ENCODE data around the gene ORM1. TPM values are rescaled to one million over a fixed set of nuclear protein-coding genes. Genes with fewer than 3 reads are reported as not detected.

ORM1 gene
- total RNA-seq, 2 experiments from 2014 or later = not detected

GRCh38 chr9:114300153-114300845 lies 22.6 kb upstream of the ORM1 start:
- CTCF ChIA-PET = interaction anchor here (0.5 to 2.4 kb wide), 3 partner anchors 9 to 473 kb away, joined by 3 to 9 read pairs (median 3); no protein-coding TSS in a partner anchor
- Mint-ChIP-seq H3K27ac (no peak overlapping the region), H3K27me3 (no peaks in the 10 kb centered on the region), H3K36me3 (ENCODE audit: low read depth) (peaks cover 4% of the 10 kb centered on the region), H3K4me1 (no peaks in the 10 kb centered on the region), H3K9me3 (ENCODE audit: low read depth) (peaks cover 5% of the 10 kb centered on the region), H3K4me3 (no peak overlapping the region)
- intact Hi-C loops (cut with DNase I, micrococcal nuclease) = no loop called here
- DNase-seq = no peak
- POLR2A ChIA-PET = no interaction called here
- no peak for ATAC-seq

GRCh38 chr9:114300846-114301797 lies 21.8 kb upstream of the ORM1 start:
- no peaks in the 10 kb centered on the region for H3K36me3 Mint-ChIP-seq (ENCODE audit: low read depth)
- ChIA-PET POLR2A (no interaction called here), CTCF (interaction anchor here (0.5 kb wide), 1 partner anchor 472 kb away, joined by 3 read pairs; no protein-coding TSS in a partner anchor)
- DNase-seq (no peak), ATAC-seq (no peak)
- H3K4me1 Mint-ChIP-seq = peaks cover 4% of the 10 kb centered on the region
- no peak overlapping the region for H3K27ac Mint-ChIP-seq
- H3K4me3 Mint-ChIP-seq = no peak overlapping the region
- H3K27me3 Mint-ChIP-seq = no peaks in the 10 kb centered on the region
- intact Hi-C loops (cut with DNase I, micrococcal nuclease) = no loop called here
- H3K9me3 Mint-ChIP-seq (ENCODE audit: low read depth) = no peaks in the 10 kb centered on the region

DNA sequence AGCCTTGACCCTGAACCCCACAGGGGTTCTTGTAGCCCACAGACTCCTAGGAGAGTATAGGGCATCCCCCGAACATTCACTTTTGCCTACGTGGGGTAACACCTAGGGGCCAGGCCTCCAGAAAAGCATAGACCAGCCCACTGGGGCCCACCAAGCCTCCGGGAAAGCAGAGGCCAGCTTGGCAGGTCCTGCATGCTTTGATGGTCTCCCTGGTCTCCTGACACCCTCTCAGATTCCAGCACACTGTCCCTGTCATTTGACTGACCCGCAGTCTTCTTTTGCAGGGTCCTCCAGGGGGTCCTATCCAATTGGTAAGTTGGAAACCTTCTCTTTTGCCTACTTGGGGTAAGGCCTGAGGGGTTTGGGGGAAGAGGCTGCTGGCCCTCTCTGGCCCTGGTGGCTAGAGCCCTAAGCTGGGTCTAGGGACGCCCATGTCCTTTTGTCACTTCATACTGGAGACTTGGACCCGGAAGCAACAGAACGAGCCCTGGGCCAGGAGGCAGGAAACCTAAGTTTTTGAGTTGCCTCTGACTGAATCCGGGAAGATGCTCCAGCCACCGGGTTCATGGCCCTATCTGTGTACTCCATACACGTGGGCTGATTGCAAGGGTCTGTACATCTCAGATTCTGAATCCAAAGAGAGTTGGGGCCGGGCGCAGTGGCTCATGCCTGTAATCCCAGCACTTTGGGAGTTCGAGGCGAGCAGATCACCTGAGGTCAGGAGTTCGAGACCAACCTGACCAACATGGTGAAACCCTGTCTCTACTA lies 20.9 kb upstream of the ORM1 start:
- no peak for DNase-seq
- Mint-ChIP-seq H3K36me3 (ENCODE audit: low read depth) (no peaks in the 10 kb centered on the region), H3K27ac (no peak overlapping the region), H3K27me3 (no peaks in the 10 kb centered on the region), H3K4me3 (no peak overlapping the region), H3K9me3 (ENCODE audit: low read depth) (no peaks in the 10 kb centered on the region), H3K4me1 (peaks cover 4% of the 10 kb centered on the region)
- POLR2A ChIA-PET = no interaction called here
- intact Hi-C loops (cut with DNase I, micrococcal nuclease) = no loop called here
- no peak for ATAC-seq
- CTCF ChIA-PET = no interaction called here

GRCh38 chr9:114302727-114303126 lies 20.2 kb upstream of the ORM1 start:
- ChIA-PET CTCF (no interaction called here), POLR2A (no interaction called here)
- Mint-ChIP-seq H3K36me3 (ENCODE audit: low read depth) (no peaks in the 10 kb centered on the region), H3K27ac (no peak overlapping the region), H3K9me3 (ENCODE audit: low read depth) (no peaks in the 10 kb centered on the region), H3K27me3 (no peaks in the 10 kb centered on the region), H3K4me3 (no peak overlapping the region), H3K4me1 (peaks cover 4% of the 10 kb centered on the region)
- ATAC-seq (no peak), DNase-seq (no peak)
- intact Hi-C loops (cut with DNase I, micrococcal nuclease) = no loop called here

DNA sequence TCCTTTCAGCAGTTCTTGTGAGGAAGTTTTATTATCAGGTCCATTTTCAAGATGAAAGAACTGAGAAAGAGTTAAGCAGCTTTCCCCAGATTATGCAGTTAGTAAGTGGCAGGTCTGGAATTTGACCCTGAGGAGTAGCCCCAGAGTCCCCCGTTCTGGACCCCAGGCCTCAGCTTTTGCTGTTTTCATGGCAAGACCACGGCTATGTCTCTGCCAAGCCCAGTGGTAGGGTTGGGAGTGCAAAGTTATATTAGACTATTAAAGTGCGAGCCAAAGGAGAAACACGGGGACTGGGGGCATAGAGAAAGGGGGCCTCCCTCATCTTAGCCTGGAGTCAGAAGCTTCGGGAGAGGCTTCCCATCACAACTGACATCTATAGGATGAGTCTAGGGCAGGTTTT lies 19.3 kb upstream of the ORM1 start:
- CTCF ChIA-PET = interaction anchor here (0.6 to 1.4 kb wide), 3 partner anchors 82 to 1460 kb away, joined by 3 read pairs; no protein-coding TSS in a partner anchor
- no peak for DNase-seq
- POLR2A ChIA-PET = no interaction called here

GRCh38 chr9:114303977-114304376 lies 18.9 kb upstream of the ORM1 start:
- ATAC-seq (no peak), DNase-seq (no peak)
- Mint-ChIP-seq H3K9me3 (ENCODE audit: low read depth) (no peaks in the 10 kb centered on the region), H3K4me3 (no peak overlapping the region), H3K27ac (no peak overlapping the region), H3K4me1 (peaks cover 4% of the 10 kb centered on the region), H3K36me3 (ENCODE audit: low read depth) (no peaks in the 10 kb centered on the region), H3K27me3 (no peaks in the 10 kb centered on the region)
- POLR2A ChIA-PET = no interaction called here
- intact Hi-C loops (cut with DNase I, micrococcal nuclease) = no loop called here
- CTCF ChIA-PET = interaction anchor here (0.6 to 1.4 kb wide), 3 partner anchors 82 to 1461 kb away, joined by 3 read pairs; no protein-coding TSS in a partner anchor

More for the DNA sequence above, 19.3 kb upstream of the ORM1 start:
- H3K4me1 Mint-ChIP-seq = peaks cover 4% of the 10 kb centered on the region
- no peaks in the 10 kb centered on the region for H3K36me3 Mint-ChIP-seq (ENCODE audit: low read depth)
- H3K9me3 Mint-ChIP-seq (ENCODE audit: low read depth) = no peaks in the 10 kb centered on the region
- no peaks in the 10 kb centered on the region for H3K27me3 Mint-ChIP-seq
- no peak overlapping the region for H3K4me3 Mint-ChIP-seq
- no peak overlapping the region for H3K27ac Mint-ChIP-seq
- intact Hi-C loops (cut with DNase I, micrococcal nuclease) = no loop called here
- no peak for ATAC-seq

- ChIA-PET POLR2A (no interaction called here), CTCF (interaction anchor here (0.9 to 1.4 kb wide), 3 partner anchors 81 to 209 kb away, joined by 3 to 6 read pairs (median 3); partner anchors contain the start of gene COL27A1)
- Mint-ChIP-seq H3K27me3 (no peaks in the 10 kb centered on the region), H3K4me1 (peaks cover 4% of the 10 kb centered on the region), H3K36me3 (ENCODE audit: low read depth) (no peaks in the 10 kb centered on the region), H3K9me3 (ENCODE audit: low read depth) (no peaks in the 10 kb centered on the region), H3K27ac (no peak overlapping the region), H3K4me3 (no peak overlapping the region)
- intact Hi-C loops (cut with DNase I, micrococcal nuclease) = loop anchor here in 1 of 2 experiments (1.0 kb wide), 1 partner anchor 196 kb away; no protein-coding TSS in a partner anchor
- DNase-seq (no peak), ATAC-seq (no peak)
Observed at GRCh38 chr9:114304416-114305188, 18.3 kb upstream of the ORM1 start.

GRCh38 chr9:114307899-114308267 lies 15.0 kb upstream of the ORM1 start:
- ATAC-seq = no peak
- intact Hi-C loops (cut with DNase I, micrococcal nuclease) = no loop called here

GRCh38 chr9:114308361-114308950 lies 14.4 kb upstream of the ORM1 start:
- no peaks in the 10 kb centered on the region for H3K9me3 Mint-ChIP-seq (ENCODE audit: low read depth)
- POLR2A ChIA-PET = no interaction called here
- no peak for DNase-seq
- H3K36me3 Mint-ChIP-seq (ENCODE audit: low read depth) = no peaks in the 10 kb centered on the region
- intact Hi-C loops (cut with DNase I, micrococcal nuclease) = no loop called here
- H3K27ac Mint-ChIP-seq = no peak overlapping the region
- no peaks in the 10 kb centered on the region for H3K27me3 Mint-ChIP-seq
- no peak overlapping the region for H3K4me3 Mint-ChIP-seq
- ATAC-seq = no peak
- peaks cover 4% of the 10 kb centered on the region for H3K4me1 Mint-ChIP-seq
- CTCF ChIA-PET = interaction anchor here (0.7 kb wide), 1 partner anchor 492 kb away, joined by 3 read pairs; no protein-coding TSS in a partner anchor

More at GRCh38 chr9:114307899-114308267, 15.0 kb upstream of the ORM1 start:
- Mint-ChIP-seq H3K27ac (no peak overlapping the region), H3K36me3 (ENCODE audit: low read depth) (no peaks in the 10 kb centered on the region), H3K4me1 (peaks cover 4% of the 10 kb centered on the region), H3K4me3 (no peak overlapping the region), H3K27me3 (no peaks in the 10 kb centered on the region), H3K9me3 (ENCODE audit: low read depth) (no peaks in the 10 kb centered on the region)
- ChIA-PET CTCF (interaction anchor here (0.6 to 0.7 kb wide), 2 partner anchors 492 to 630 kb away, joined by 3 read pairs; no protein-coding TSS in a partner anchor), POLR2A (no interaction called here)
- no peak for DNase-seq

DNA sequence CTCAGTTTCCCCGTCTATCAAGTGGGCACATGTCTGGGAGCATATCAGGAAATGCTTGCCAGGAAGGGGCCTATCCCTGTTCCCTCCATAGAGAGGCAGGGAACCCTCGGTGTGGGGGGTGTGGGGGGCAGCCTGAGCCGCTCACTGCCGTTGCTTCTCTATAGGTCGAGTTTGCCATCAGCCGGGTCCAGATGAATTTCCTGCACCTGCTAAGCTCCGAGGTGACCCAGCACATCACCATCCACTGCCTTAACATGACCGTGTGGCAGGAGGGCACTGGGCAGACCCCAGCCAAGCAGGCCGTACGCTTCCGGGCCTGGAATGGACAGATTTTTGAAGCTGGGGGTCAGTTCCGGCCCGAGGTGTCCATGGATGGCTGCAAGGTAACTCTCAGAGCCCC lies 13.8 kb upstream of the ORM1 start:
- DNase-seq (no peak), ATAC-seq (no peak)
- no peaks in the 10 kb centered on the region for H3K27me3 Mint-ChIP-seq
- H3K36me3 Mint-ChIP-seq (ENCODE audit: low read depth) = no peaks in the 10 kb centered on the region
- intact Hi-C loops (cut with DNase I, micrococcal nuclease) = no loop called here
- H3K9me3 Mint-ChIP-seq (ENCODE audit: low read depth) = no peaks in the 10 kb centered on the region
- ChIA-PET CTCF (no interaction called here), POLR2A (no interaction called here)
- H3K27ac Mint-ChIP-seq = no peak overlapping the region
- H3K4me3 Mint-ChIP-seq = no peak overlapping the region
- H3K4me1 Mint-ChIP-seq = peaks cover 4% of the 10 kb centered on the region

All from activated CD4-positive, alpha-beta T cell treated with anti-CD3 and anti-CD28 coated beads for 36 hours (primary cell).